Measurements from ENCODE around the gene SPATA4.

GRCh38 chr4:176163041-176163440 is 32.3 kb downstream of the SPATA4 start:
- TF ChIP-seq ATF6 (CRISPR knock-in tag; conservative IDR thresholded peaks at IDR 0.05) (no peak), ZNF232 (CRISPR knock-in tag; IDR thresholded peaks at IDR 0.05; ENCODE audit: borderline replicate concordance) (no peak), NFE2L2 (IDR thresholded peaks at IDR 0.05; ENCODE audit: low read length) (no peak), CTCF (CRISPR knock-in tag; IDR thresholded peaks at IDR 0.05) (no peak), ZSCAN9 (CRISPR knock-in tag; IDR thresholded peaks at IDR 0.05; ENCODE audit: borderline replicate concordance) (no peak), ZBTB49 (CRISPR knock-in tag; IDR thresholded peaks at IDR 0.05; ENCODE audit: borderline replicate concordance) (no peak), ZNF841 (CRISPR knock-in tag; IDR thresholded peaks at IDR 0.05; ENCODE audit: borderline replicate concordance) (no peak), PRDM15 (CRISPR knock-in tag; IDR thresholded peaks at IDR 0.05) (no peak), HDAC6 (IDR thresholded peaks at IDR 0.05; ENCODE audit: low read depth, low read length) (no peak), ZNF430 (CRISPR knock-in tag; IDR thresholded peaks at IDR 0.05) (no peak), DDIT3 (CRISPR knock-in tag; IDR thresholded peaks at IDR 0.05) (no peak), NFIC (IDR thresholded peaks at IDR 0.05; ENCODE audit: low read length) (no peak), HINFP (CRISPR knock-in tag; IDR thresholded peaks at IDR 0.05; ENCODE audit: low read depth) (no peak), EHMT2 (IDR thresholded peaks at IDR 0.05; ENCODE audit: borderline replicate concordance, low read depth, low read length) (no peak)
